HepG2 (cell line): ENCODE results near the gene CIAPIN1. TPM values are rescaled to one million over a fixed set of nuclear protein-coding genes. Genes with fewer than 3 reads are reported as not detected.
A peak's percentile ranks its signal among the peaks of the same experiment; 100 is the strongest.

Source experiments
- ARNTL ChIP-seq: sonication (generic); formaldehyde crosslinking; IDR thresholded peaks from 2 replicates; pipeline ENCODE4 v1.4.0; 2020; ENCODE audit warnings: mild to moderate bottlenecking, missing genetic modification reagents
- BORCS8-MEF2B ChIP-seq: sonication (generic); formaldehyde crosslinking; IDR thresholded peaks from 2 replicates; pipeline ENCODE4 v1.8.0; 2022; ENCODE audit warnings: mild to moderate bottlenecking, missing genetic modification reagents
- EP300 ChIP-seq, 3 experiments: sonication (generic) in 1 of 3; formaldehyde crosslinking in 1 of 3; IDR thresholded peaks; 2 replicates each; pipeline versions ENCODE4 v1.5.1 to v1.6.1; 2011 to 2020; ENCODE audit warnings: low read depth in 2 of 3, low read length in 2 of 3, borderline replicate concordance in 1 of 3, improper control_type of control experiment in 1 of 3, mild to moderate bottlenecking in 1 of 3, missing genetic modification reagents in 1 of 3, moderate library complexity in 1 of 3
- FOXO1 ChIP-seq: sonication (generic); formaldehyde crosslinking; IDR thresholded peaks from 2 replicates; pipeline ENCODE4 v1.4.0; 2020; ENCODE audit warnings: missing genetic modification reagents
- JUN ChIP-seq: sonication (generic); formaldehyde crosslinking; IDR thresholded peaks from 2 replicates; pipeline ENCODE4 v1.4.0; 2020; ENCODE audit warnings: mild to moderate bottlenecking, missing genetic modification reagents
- NCOA2 ChIP-seq: sonication (generic); formaldehyde crosslinking; IDR thresholded peaks from 2 replicates; pipeline ENCODE4 v1.8.0; 2022; ENCODE audit warnings: inconsistent platforms
- NKX3-1 ChIP-seq: sonication (generic); formaldehyde crosslinking; IDR thresholded peaks from 2 replicates; pipeline ENCODE4 v1.5.0; 2020; ENCODE audit warnings: missing genetic modification reagents
- NR1H2 ChIP-seq: sonication (generic); formaldehyde crosslinking; IDR thresholded peaks from 2 replicates; pipeline ENCODE4 v1.8.1; 2022; ENCODE audit warnings: low read depth, missing genetic modification reagents, borderline replicate concordance
- PRDM10 ChIP-seq: sonication (generic); formaldehyde crosslinking; IDR thresholded peaks from 2 replicates; pipeline ENCODE4 v1.4.0; 2020; ENCODE audit warnings: low read depth, missing genetic modification reagents
- RAD51 ChIP-seq: fragments of 450-650 bp; IDR thresholded peaks from 2 replicates; pipeline ENCODE4 v1.6.1; 2016; ENCODE audit warnings: borderline replicate concordance
- RXRA ChIP-seq: sonication (generic); formaldehyde crosslinking; IDR thresholded peaks from 2 replicates; pipeline ENCODE4 v1.5.1; 2020; ENCODE audit warnings: missing genetic modification reagents
- SALL2 ChIP-seq: sonication (generic); formaldehyde crosslinking; IDR thresholded peaks from 2 replicates; pipeline ENCODE4 v1.8.1; 2023; ENCODE audit warnings: mild to moderate bottlenecking, missing genetic modification reagents, inconsistent platforms
- SIN3A ChIP-seq: IDR thresholded peaks from 2 replicates; pipeline ENCODE4 v1.6.1; 2011; ENCODE audit warnings: low read depth, mild to moderate bottlenecking, control low read depth, low read length, borderline replicate concordance
- SIN3B ChIP-seq: fragments of 150-350 bp; IDR thresholded peaks from 2 replicates; pipeline ENCODE4 v1.6.1; 2014; ENCODE audit warnings: low read length
- TOPORS ChIP-seq: sonication (generic); formaldehyde crosslinking; IDR thresholded peaks from 2 replicates; pipeline ENCODE4 v1.8.0; 2023; ENCODE audit warnings: mild to moderate bottlenecking, missing genetic modification reagents
- ZFP1 ChIP-seq: IDR thresholded peaks from 2 replicates; pipeline ENCODE4 v1.6.1; 2016
- ZFYVE20 ChIP-seq: sonication (generic); formaldehyde crosslinking; IDR thresholded peaks from 2 replicates; pipeline ENCODE4 v1.8.0; 2023; ENCODE audit warnings: low read depth, mild to moderate bottlenecking, moderate library complexity, missing genetic modification reagents, borderline replicate concordance
- ZMAT3 ChIP-seq: sonication (generic); formaldehyde crosslinking; conservative IDR thresholded peaks from 2 replicates; pipeline ENCODE4 v1.7.0; 2021; ENCODE audit warnings: missing genetic modification reagents
- ZNF292 ChIP-seq: sonication (generic); formaldehyde crosslinking; IDR thresholded peaks from 2 replicates; pipeline ENCODE4 v1.8.1; 2022; ENCODE audit warnings: mild to moderate bottlenecking, low read depth, missing genetic modification reagents, borderline replicate concordance
- ZNF652 ChIP-seq: IDR thresholded peaks from 2 replicates; pipeline ENCODE4 v1.6.1; 2016; ENCODE audit warnings: low read depth, borderline replicate concordance
- ZNF703 ChIP-seq: sonication (generic); formaldehyde crosslinking; IDR thresholded peaks from 2 replicates; pipeline ENCODE4 v1.5.1; 2020; ENCODE audit warnings: missing genetic modification reagents, mild to moderate bottlenecking, moderate library complexity, borderline replicate concordance
- ZNF777 ChIP-seq: sonication (generic); formaldehyde crosslinking; IDR thresholded peaks from 2 replicates; pipeline ENCODE4 v1.4.0; 2020; ENCODE audit warnings: missing genetic modification reagents
- ZSCAN21 ChIP-seq: sonication (generic); formaldehyde crosslinking; IDR thresholded peaks from 2 replicates; pipeline ENCODE4 v1.8.0; 2022; ENCODE audit warnings: mild to moderate bottlenecking, missing genetic modification reagents, moderate library complexity, borderline replicate concordance
- ZSCAN29 ChIP-seq: sonication (generic); formaldehyde crosslinking; conservative IDR thresholded peaks from 2 replicates; pipeline ENCODE4 v1.4.0; 2020; ENCODE audit warnings: mild to moderate bottlenecking, missing genetic modification reagents
- ZSCAN9 ChIP-seq: IDR thresholded peaks from 2 replicates; pipeline ENCODE4 v1.6.1; 2016; ENCODE audit warnings: borderline replicate concordance
- polyA plus RNA-seq, 8 experiments: library from polyadenylated mRNA; depleted of rRNA in 3 of 8; stranded (reverse) in 7 of 8; unstranded in 1 of 8; fragments of >200 nt; fragmentation: Illumina TruSeq in 4 of 8; extraction: Trizol in 4 of 8; gene quantifications; 2 replicates each; pipeline versions ENCODE4 v1.2.1 to v1.2.3, GENCODE V29; 2011 to 2016; ENCODE audit warnings: low read depth in 4 of 8, missing spikeins in 1 of 8, mixed read lengths in 1 of 8; ENCODE audit not compliant: insufficient read depth in 1 of 8
- total RNA-seq, 5 experiments: library from RNA; depleted of rRNA; stranded (reverse); fragments of >200 nt; fragmentation: Illumina TruSeq; extraction: Trizol; gene quantifications; 2 replicates each; pipeline ENCODE4 v1.2.3, GENCODE V29; 2016; ENCODE audit warnings: low read depth in 1 of 5
- TF ChIP-seq, protein P1 (sequence below): sonication (generic); formaldehyde crosslinking; IDR thresholded peaks from 2 replicates; pipeline ENCODE4 v1.8.1; 2023; ENCODE audit warnings: missing genetic modification reagents, inconsistent platforms, borderline replicate concordance

The CIAPIN1 gene
- total and polyA plus RNA-seq, 2 of the 13 experiments (the other 11 are each of a cell fraction or from before 2014, with no cell fraction given): 69.3 to 89.7 TPM

GRCh38 chr16:57383276-57384247 is 63.6 kb downstream of the CIAPIN1 start (continued):
- TF ChIP-seq PRDM10 (CRISPR knock-in tag) (peak; percentile 32; the same call in 1 of the 2 replicates), NKX3-1 (CRISPR knock-in tag) (no peak; the same call in 1 of the 2 replicates), BORCS8-MEF2B (CRISPR knock-in tag) (peak; percentile 16; the same call in 1 of the 2 replicates), EP300 (IDR thresholded peaks at IDR 0.05; ENCODE audit: low read depth in 2 of 2, low read length in 2 of 2) (peak in 1 of 2 experiments; percentile 20; a peak in 1 of 4 replicates), EP300 (CRISPR knock-in tag; IDR thresholded peaks at IDR 0.05; ENCODE audit: borderline replicate concordance) (no peak), ZMAT3 (CRISPR knock-in tag) (peak; percentile 75; the same call in 1 of the 2 replicates), ZFYVE20 (CRISPR knock-in tag) (no peak), ARNTL (CRISPR knock-in tag) (0 out of 2 replicates have a peak, but pooled peaks have one; percentile 48), ZSCAN29 (CRISPR knock-in tag) (peak; percentile 25; the same call in 1 of the 2 replicates), ZNF777 (CRISPR knock-in tag) (no peak), RXRA (CRISPR knock-in tag) (no peak), ZFP1 (CRISPR knock-in tag) (no peak), JUN (CRISPR knock-in tag) (no peak), RAD51 (no peak), SIN3B (no peak), SALL2 (CRISPR knock-in tag) (peak; percentile 62; the same call in 1 of the 2 replicates), ZNF703 (no peak), TOPORS (CRISPR knock-in tag) (no peak), ZNF292 (CRISPR knock-in tag) (no peak), ZSCAN21 (CRISPR knock-in tag) (0 out of 2 replicates have a peak, but pooled peaks have one; percentile 73), ZSCAN9 (CRISPR knock-in tag) (peak; percentile 38; the same call in 1 of the 2 replicates), ZNF652 (CRISPR knock-in tag) (no peak), FOXO1 (CRISPR knock-in tag) (peak; percentile 28; the same call in 1 of the 2 replicates), NCOA2 (CRISPR knock-in tag) (no peak), SIN3A (no peak), NR1H2 (no peak)
- TF ChIP-seq, protein P1, sequence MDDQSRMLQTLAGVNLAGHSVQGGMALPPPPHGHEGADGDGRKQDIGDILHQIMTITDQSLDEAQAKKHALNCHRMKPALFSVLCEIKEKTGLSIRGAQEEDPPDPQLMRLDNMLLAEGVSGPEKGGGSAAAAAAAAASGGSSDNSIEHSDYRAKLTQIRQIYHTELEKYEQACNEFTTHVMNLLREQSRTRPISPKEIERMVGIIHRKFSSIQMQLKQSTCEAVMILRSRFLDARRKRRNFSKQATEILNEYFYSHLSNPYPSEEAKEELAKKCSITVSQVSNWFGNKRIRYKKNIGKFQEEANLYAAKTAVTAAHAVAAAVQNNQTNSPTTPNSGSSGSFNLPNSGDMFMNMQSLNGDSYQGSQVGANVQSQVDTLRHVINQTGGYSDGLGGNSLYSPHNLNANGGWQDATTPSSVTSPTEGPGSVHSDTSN (CRISPR knock-in tag): no peak
